CD4-positive, alpha-beta T cell treated with Interleukin-6 for 4 hours (primary cell): Measurements from ENCODE around the gene UBTD1.
A peak's percentile ranks its signal among the peaks of the same experiment; 100 is the strongest.
"Not testable (repeated sequence)": the region's sequence is repeated elsewhere in the genome, so short reads cannot be mapped to it uniquely, and the experiment has no call there.

Experiments
- DNase-seq: peaks from one replicate; pipeline ENCODE4 v3.0.0-alpha.2; 2020; ENCODE audit warnings: mixed read lengths

The UBTD1 gene

DNA sequence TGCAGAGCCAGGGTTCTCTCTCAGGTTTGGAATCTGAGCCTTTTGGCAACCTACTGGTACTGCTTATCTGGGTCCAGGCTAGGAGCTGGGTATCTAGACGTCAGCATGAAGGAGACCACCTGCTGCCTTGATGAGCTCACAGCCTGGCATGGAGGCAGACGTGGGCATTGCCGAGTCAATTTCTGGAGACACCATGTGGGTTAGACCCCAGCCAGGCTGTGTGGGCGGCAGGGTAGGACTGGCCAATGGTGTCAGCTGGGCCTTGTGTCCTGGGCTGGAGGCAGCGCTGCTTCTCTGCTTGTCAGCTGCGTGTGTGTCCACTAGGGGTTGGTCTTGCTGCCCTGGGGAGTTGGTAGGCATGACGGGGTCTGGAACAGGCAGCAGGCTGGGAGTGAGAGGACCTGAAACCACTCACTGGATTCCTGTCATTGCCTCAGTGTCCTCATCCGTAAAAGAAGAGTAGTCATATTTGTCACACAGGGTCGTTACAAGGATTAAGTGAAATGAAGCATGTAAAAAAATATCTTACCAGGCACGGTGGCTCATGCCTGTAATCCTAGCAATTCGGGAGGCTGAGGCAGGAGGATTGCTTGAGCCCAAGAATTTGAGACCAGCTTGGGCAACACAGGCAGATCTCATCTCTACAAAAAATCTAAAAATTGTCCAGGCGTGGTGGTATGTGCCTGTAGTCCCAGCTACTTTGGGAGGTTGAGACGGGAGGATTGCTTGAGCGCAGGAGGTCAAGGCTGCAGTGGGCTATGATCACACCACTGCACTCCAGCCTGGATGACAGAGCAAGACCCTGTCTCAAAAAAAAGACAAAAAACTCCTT, 42.2 kb downstream of the UBTD1 start:
- no peak for DNase-seq

DNA sequence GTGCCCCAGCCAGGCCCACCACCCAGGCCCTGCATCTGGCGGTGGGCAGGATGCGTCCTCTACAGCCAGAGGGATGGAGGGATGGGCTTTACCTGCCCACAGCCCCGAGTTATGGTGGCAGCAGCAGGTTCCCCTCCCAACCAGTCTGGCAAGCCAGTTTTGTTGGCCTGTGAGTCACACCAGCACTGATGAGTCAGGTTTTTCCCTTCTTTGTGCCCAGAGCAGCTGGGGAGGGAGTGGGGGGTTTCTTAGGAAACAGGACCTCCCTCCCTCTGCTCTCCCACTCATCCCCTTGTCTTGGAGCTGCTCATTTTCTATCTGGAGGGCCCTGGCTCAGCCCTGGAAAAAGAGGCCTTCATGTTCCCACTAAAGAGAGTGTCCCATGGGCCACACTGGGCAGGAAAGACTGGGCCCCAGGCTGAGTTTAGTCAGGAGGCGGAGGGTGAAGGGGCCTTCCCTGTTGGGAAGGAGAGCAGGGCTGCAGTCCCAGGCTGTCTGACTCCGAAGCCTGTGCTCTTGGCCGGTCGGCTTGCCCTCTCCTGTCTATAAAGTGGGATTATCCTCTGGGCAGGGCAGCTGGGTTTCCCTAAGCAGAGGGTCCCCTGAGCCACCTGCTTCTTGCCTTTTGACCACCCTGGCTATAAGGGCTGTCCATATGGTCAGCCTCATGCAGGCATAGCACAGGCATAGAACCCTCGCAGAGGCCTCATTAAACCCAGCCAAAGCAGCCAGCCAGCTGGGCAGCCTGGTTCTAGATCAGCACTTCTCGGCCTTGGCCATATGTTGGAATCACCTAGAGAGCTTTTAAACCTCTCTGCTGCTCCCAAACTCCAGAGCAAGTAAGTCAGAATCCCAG, 43.7 kb downstream of the UBTD1 start:
- peak; percentile 31 for DNase-seq

DNA sequence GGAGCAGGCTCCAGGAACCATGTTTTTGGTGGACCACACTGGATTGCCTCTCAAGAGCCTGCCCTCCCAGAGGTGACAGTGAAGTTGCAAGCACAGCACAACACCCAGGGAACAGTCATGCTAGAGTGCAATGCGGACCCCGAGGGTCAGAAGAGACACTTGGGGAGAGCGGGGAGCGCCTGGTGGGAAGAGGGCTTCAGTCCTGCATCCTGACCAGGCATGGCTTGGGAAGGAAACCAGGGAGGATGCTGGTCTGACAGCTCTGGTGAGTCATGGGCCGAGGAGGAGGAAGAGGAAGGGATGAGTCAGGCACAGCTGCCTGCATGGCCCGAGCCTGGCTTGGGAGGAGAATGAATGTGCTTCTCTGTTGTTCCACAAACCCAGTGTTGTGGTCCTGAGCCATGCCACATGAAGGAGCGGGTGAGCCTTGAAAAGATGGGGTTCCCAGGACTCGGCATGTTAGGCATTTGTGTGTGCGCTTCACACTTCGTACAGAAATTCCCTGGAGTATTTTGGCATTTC, 44.4 kb downstream of the UBTD1 start:
- peak; percentile 52 for DNase-seq

DNA sequence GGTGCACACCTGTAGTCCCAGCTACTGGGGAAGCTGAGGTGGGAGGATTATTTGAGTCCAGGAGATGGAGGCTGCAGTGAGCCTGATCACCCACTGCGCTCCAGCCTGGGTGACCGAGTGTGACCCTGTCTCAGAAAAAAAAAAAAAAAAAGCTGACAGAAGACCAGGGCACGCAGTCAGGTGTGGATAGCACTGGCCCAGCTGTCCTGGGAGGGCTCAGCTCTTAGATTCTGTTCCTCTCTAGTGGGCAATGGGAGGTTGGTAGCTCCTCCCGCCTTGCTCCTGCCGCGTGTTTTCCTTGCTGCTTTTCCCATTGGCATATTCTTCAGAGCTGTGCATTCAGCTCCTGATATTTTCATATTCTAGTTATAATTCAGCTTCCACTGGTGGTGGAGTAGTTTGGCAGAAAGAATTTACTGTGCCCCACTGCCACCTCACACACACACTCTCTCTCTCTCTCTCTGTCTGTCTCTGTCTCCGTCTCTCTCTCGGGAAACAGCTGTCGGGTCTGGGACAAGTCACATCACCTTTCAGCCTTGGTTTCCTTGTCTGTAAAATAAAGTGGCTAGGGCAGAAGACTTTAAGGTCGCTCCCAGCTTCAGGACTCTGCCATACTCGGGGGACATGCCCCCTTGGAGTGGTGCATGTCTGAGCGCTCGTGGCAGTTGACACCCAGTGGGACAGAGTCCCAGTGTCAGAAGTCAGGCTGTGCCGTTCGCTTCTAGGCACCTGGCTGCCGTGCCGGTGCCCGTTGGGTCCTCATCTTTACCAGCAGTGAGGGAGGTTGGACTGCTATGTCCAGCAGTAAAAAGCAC, 47.9 kb downstream of the UBTD1 start:
- no peak for DNase-seq

DNA sequence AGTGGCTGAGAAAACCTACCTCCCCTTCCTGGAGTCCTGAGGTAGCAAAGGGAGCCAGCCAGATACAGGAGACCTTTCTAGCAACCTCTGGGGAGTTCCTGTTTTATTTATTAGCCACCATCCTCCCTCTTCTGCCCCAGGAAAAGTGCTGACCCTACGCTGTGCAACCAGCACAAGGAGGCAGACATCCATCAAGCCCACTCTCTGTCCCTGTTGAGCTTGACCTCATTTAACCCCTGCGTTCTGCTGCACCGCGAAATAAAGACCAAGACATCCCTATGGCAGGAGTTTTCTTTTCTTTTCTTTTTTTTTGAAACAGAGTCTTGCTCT, 48.5 kb downstream of the UBTD1 start:
- no peak for DNase-seq

DNA sequence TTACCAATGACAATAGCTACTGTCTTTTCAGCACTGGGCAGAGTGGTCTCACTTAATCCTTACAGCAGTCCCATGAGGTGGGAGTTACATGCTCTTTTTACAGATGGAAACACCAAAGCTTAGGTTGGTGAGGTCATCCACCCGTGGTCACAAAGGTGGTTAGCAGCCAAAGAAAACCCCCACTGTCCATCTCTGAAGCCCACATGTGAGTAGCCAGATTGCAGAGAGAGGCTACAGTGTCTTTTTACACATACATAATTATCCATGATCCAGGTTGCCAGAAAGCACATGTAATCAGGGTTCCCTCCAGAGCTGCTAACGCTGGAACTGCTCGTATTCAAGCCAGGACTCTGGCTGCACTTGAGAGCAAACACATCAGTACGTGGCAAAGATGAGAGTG, 49.2 kb downstream of the UBTD1 start:
- no peak for DNase-seq

DNA sequence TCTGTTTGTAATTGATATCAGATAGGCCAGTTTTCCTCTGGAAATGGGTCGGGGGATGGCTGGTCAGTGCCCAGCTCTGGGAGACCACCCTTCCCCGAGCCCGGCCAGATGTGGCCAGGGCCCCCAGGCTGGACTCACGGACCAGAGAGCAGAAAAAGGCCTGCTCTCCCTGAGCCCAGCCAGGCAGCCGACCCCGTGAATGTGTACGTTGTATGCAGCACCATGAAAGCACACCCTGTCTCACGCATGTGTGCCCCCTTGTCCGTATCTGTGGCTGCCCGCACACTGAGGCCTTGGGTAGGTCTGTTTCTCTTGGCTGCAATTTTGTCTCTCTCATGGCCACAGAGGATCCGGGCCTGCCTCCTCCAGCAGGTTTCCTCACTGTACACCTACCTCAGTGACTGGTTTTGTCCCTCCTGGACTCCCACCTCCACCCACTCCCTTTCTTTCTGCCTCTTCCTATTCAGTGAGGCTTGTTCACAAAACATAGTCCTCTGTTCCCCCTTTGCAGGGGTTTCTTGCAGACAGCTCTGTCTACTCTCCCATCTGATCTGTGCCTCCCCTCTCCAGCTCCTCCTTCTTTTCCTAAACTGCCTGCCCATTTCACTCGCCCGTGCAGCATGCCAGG, 50.2 kb downstream of the UBTD1 start:
- no peak for DNase-seq

DNA sequence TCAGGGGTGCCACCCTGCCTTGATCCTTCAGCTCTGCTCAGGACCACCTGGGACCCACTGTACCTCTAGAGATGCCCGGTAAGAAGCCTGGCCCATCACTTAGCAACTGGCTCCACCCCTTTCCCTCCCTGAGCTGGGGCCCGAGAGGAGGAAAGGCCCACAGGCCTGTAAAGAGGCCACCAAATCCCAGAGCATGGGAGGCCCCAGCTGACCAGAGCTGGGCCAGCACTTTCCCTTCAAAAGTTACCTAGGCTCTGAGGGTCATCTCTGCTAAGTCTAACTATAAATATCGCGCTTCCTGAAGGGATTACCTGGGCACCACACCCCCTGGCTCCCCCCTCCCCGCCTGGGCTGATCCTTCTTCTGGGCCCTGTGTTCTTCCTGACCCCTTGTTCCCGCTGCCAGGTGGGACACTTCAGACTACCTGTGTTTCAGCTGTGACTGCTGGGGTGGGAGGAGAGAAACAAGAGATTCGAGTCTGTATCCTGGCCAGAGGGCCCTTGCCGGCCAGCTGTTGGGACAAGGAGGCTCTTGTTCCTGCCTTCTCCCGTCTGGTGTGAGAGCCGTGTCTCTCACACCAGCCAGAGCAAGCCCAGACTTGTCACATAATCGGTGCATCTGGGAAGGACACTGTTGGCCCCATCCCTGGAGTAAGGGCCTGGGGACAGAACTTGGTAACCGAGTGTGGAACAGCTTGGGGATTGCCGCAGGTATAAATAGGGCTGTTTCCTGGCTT, 51.0 kb downstream of the UBTD1 start:
- DNase-seq: no peak

DNA sequence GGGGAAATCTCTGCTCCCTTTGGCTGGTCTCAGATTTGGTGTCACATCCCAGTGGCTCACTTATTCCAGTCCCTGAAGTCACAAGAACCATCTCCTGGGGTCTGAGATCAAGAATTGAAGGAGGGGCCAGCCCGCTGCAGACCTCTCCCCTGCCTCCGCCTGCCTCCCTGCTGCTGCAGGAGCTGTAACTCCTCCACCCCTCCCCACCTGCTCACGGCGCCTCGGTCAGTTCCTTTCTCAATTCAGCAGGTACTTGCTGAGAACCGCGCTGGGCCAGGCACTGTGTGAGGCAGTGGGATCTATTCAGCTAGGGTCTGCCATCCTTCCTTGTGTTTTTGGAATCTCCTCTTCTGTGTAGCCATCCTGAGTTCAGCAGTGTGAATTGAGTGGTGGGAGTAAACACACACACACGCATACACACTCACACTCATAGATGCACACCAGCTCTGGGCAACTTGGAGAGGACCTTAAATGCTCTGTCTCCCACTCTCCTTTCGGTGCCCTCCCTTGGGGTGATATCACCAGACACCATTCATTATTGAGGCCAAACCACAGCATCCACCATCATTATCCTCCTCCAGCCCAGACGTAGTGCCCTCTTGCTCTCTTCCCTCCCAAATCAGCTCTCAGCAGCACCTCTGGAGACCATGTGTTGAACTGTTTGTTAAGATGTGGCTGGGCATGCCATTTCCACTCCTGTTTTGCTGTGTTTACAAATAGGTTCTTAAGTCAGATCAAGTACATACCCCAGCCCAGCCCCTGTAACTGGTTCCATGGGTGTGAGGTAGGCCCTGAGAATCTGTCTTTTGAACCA, 51.8 kb downstream of the UBTD1 start:
- no peak for DNase-seq

DNA sequence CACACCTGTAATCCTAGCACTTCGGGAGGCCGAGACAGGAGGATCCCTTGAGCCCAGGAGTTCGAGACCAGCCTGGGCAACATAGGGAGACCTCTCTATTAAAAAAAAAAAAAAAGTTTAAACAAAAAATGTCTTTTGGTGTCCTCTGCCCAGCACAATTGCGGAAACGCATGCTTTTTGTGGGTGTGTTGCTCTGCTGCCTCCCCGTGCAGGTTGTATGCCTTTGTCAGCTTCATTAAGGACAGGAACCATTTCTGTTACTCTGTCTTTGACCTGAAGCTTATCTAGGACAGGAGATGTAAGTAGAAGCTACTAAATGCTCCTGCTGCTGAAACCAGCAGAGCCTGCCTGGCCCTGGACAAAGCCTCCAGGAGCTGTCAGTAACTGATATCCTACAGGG, 52.5 kb downstream of the UBTD1 start:
- DNase-seq: no peak

DNA sequence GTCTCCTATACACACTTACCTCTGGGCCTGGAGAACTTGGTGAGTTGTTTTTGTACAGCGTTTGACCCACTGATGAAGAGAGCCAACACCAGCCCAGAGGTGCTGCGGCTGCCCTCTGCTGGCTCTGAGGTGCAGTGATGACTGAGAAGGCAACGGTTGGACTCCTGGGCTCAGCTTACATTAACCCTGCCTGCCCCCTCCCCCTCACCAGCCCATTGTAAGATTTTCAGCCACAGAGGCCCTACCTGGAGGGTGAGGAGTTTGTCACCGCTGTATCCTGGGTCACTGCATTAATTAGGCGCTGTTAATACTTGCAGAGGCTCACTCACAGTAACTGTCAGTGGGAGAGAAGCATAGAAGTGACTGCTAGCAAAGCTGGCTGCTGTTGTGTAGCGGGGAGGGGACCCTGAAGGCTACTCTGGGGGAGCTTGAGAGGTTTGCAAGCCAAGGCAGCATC, 54.9 kb downstream of the UBTD1 start:
- DNase-seq: peak; percentile 72

DNA sequence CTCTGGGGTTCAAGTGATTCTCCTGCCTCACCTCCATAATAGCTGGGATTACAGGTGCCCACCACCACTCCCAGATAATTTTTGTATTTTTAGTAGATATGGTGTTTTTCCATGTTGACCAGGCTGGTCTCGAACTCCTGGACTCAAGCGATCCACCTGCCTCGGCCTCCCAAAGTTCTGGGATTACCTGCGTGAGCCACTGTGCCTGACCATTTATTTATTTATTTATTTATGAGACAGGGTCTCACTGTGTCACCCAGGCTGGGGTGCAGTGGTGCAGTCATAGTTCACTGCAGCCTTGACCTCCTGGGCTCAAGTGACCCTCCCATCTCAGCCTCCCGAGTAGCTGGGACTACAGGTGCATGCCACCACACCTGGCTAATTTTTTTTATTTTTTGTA, 55.6 kb downstream of the UBTD1 start:
- not testable (repeated sequence) for DNase-seq

DNA sequence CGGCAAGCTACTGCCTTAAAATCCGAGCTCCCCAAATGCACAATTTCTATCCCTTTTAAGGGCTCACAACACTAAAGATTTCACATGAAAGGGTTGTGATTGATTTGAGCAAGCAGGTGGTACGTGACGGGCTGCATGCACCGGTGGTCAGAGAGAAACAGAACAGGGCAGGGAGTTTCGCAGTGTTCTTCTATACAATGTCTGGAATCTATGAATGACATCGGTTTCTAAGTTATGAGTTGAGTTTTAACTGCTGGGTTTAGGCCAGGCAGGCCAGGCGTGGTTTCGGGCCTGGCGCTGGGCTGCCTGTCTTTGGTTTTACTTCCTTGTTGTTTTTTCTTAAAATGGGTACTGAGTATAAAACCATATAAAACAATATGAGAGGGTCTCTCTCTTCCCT, 56.8 kb downstream of the UBTD1 start:
- not testable (repeated sequence) for DNase-seq

DNA sequence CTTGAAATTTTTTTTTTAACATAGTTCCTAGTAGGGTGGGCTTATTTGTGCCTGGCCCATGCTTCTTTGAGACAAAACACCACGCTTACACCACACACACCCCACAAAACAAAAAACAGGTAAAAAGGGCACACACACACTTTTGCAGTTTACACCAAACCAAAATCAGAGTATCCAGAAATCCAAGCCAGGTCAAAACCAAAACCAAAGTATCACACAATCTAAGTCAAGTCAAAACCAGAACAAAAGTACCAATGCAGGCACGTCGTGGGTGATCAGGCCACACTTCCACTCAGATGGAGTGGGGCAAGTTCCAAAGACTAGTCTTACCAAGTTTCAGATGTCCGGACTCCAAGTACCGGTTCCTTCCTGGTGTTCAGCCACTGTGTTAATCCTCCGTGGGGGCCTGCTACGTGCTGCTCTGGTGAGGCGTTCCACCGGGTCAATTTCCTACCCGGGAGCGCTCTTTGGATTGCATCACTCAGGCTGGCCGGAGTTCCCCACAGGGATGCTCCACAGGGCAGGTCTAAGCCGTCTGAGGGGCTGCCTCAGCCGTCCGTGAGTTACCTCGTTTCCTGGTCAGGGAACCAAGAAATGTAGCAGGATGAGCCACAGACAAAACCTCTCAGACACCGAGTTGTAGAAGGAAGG, 62.1 kb downstream of the UBTD1 start:
- not testable (repeated sequence) for DNase-seq

DNA sequence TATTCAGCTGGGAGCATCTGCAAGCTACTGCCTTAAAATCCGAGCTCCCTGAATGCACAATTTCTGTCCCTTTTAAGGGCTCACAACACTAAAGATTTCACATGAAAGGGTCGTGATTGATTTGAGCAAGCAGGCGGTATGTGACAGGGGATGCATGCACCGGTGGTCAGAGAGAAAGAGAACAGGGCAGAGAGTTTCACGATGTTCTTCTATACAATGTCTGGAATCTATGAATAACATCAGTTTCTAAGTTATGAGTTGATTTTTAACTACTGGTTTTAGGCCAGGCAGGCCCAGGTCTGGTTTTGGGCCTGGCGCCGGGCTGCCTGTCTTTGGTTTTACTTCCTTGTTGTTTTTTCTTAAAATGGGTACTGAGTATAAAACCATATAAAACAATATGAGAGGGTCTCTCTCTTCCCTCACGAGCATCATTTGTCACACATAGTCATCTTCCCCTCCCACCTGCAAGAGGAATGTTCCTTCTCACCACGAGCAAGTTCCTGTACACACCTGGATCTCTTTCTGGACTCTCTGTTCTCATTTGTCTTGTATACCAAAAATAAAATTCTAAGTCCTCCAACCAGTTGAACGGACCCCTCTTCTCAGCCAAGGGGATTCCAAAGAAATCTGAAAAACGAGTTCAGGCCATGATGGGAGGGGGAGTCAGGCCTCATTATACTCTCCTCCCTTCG, 62.8 kb downstream of the UBTD1 start:
- DNase-seq: not testable (repeated sequence)

DNA sequence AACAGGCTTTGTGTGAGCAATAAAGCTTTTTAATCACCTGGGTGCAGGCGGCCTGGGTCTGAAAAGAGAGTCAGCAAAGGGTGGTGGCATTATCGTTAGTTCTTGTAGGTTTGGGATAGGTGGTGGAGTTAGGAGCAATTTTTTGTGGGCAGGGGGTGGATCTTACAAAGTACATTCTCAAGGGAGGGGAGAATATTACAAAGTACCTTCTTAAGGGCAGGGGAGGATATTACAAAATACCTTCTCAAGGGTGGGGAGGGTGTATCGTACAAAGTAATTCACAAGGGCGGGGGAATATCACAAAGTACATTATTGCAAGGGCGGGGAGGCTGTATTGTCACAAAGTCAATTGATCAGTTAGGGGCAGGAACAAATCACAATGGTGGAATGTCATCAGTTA, 63.6 kb downstream of the UBTD1 start:
- DNase-seq: not testable (repeated sequence)

DNA sequence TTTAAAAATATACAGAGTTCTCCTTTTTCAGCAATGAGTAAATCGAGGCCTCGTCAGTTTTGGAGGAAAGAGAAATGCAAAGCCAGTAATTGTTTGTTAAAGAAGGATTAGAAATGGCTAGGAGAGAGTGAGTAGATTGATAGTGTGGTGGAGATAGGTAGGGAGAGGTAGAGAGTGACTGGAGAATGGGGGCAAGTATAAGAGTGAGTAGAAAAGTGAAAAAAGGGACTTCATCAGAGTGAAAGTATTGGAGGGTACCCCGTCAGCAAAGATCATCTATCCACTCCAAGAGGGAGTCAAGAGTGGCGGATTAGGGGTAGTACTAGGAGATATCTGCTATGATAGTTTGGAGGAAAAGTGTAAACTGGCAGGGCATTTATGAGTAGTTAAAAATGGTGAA, 64.6 kb downstream of the UBTD1 start:
- DNase-seq: no peak

DNA sequence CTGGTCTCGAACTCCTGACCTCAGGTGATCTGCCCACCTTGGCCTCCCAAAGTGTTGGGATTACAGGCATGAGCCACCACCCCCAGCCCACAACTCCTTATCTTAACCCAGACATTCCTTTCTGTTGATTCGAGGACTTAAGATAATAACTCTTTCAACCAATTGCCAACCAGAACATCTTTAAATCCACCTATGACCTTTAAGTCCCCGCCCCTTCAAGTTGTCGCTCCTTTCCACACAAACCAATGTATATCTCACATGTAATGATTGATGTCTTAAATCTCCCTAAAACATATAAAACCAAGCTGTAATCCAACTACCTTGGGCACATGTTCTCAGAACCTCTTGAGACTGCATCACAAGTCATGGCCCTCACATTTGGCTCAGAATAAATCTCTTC, 66.1 kb downstream of the UBTD1 start:
- no peak for DNase-seq

DNA sequence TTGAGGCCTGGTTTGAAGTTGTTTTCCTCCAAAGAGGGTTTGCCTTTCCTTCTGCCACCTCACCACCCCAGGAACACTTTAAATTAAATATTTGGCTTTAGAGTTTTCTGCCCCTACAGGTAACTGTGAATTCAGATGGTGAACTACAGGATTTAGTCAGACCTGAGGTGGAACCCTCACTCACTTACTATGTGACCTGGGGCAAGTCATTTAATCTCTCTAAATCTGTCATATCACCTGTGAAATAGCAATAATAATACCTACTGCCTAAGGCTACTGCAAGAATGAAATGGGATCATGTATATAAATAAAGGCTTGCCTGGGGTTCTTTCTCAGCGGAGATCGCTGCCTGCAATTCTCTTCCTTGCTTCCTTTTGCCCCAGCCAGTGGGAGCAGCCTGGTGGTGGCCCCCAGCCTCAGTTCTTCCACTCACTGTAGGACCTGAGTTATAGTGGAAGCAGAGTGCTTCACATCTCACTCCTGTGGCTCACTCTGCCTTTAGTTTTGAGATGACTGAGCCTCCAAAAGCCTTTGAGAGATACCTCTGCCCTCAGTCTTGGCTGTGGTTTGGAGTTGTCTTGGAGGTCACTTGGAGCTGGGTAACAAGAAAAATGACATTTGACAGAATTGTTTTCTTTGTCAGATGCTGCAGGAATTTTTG, 67.7 kb downstream of the UBTD1 start:
- DNase-seq: no peak
